GM23338 (cell line): ENCODE data around the gene KIAA1217. TPM values are rescaled to one million over a fixed set of nuclear protein-coding genes. Genes with fewer than 3 reads are reported as not detected.

Source experiments
- ATAC-seq: fragments of 200-7000 bp; cut with Tn5 transposase; 3 replicates; pipeline ENCODE4 v1.9.1; 2020
- DNase-seq: peaks from one replicate; pipeline ENCODE4 v3.0.0-alpha.2; 2015; ENCODE audit warnings: low spot score
- H2AFZ ChIP-seq: fragments of 200-600 bp; sonication (generic); 2 replicates; pipeline ENCODE4 v1.8.0; 2016; ENCODE audit warnings: antibody characterized with exemption, mild to moderate bottlenecking, moderate library complexity
- H3F3A ChIP-seq: fragments of 200-600 bp; sonication (generic); replicated peaks from 2 replicates; pipeline ENCODE4 v1.8.0; 2017; ENCODE audit warnings: antibody characterized with exemption, mixed run types, low read depth
- H3K27ac ChIP-seq: fragments of 200-600 bp; sonication (generic); 2 replicates; pipeline ENCODE4 v1.6.1; 2016; ENCODE audit warnings: low read depth
- H3K27me3 ChIP-seq: fragments of 200-600 bp; sonication (generic); 2 replicates; pipeline ENCODE4 v1.8.0; 2016; ENCODE audit warnings: mild to moderate bottlenecking, mixed run types, moderate library complexity; ENCODE audit not compliant: insufficient read depth
- H3K36me3 ChIP-seq: fragments of 200-600 bp; sonication (generic); 2 replicates; pipeline ENCODE4 v1.8.0; 2016; ENCODE audit warnings: mild to moderate bottlenecking; ENCODE audit not compliant: insufficient read depth
- H3K4me1 ChIP-seq: fragments of 200-600 bp; sonication (generic); 2 replicates; pipeline ENCODE4 v1.8.0; 2016; ENCODE audit warnings: mild to moderate bottlenecking, moderate library complexity; ENCODE audit not compliant: insufficient read depth
- H3K4me2 ChIP-seq: fragments of 200-600 bp; sonication (generic); 2 replicates; pipeline ENCODE4 v1.7.1; 2017; ENCODE audit warnings: mixed run types
- H3K4me3 ChIP-seq: fragments of 200-600 bp; sonication (generic); 2 replicates; pipeline ENCODE4 v1.6.1; 2016; ENCODE audit warnings: mixed run types
- H3K79me2 ChIP-seq: fragments of 200-600 bp; sonication (generic); replicated peaks from 2 replicates; pipeline ENCODE4 v1.8.0; 2017; ENCODE audit warnings: mild to moderate bottlenecking; ENCODE audit not compliant: insufficient read depth
- H3K9me2 ChIP-seq: fragments of 200-600 bp; sonication (generic); 2 replicates; pipeline ENCODE4 v1.8.0; 2017; ENCODE audit not compliant: insufficient read depth
- H4K20me1 ChIP-seq: fragments of 200-600 bp; sonication (generic); replicated peaks from 2 replicates; pipeline ENCODE4 v1.8.0; 2017; ENCODE audit warnings: mild to moderate bottlenecking; ENCODE audit not compliant: insufficient read depth
- H3K27ac Mint-ChIP-seq: 2 replicates; pipeline ENCODE4 v1.8.0; 2020; ENCODE audit warnings: inconsistent platforms, mild to moderate bottlenecking, moderate library complexity, mixed read lengths
- H3K27me3 Mint-ChIP-seq: 3 replicates; pipeline ENCODE4 v1.8.0; 2022; ENCODE audit warnings: low read depth, mild to moderate bottlenecking, moderate library complexity, mixed read lengths, inconsistent platforms; ENCODE audit not compliant: insufficient read depth, poor library complexity
- H3K36me3 Mint-ChIP-seq: 3 replicates; pipeline ENCODE4 v1.8.0; 2021; ENCODE audit warnings: low read depth, mild to moderate bottlenecking, inconsistent platforms, moderate library complexity, mixed read lengths
- H3K4me1 Mint-ChIP-seq: 3 replicates; pipeline ENCODE4 v1.8.0; 2020; ENCODE audit warnings: mild to moderate bottlenecking, inconsistent platforms, mixed read lengths
- H3K4me3 Mint-ChIP-seq: 3 replicates; pipeline ENCODE4 v1.8.0; 2021; ENCODE audit warnings: moderate library complexity, mild to moderate bottlenecking, inconsistent platforms, mixed read lengths
- H3K9me3 Mint-ChIP-seq: 3 replicates; pipeline ENCODE4 v1.8.0; 2020; ENCODE audit warnings: moderate library complexity, mild to moderate bottlenecking, inconsistent platforms, mixed read lengths
- CREB1 ChIP-seq: fragments of 250-450 bp; sonication (Bioruptor Pico); IDR thresholded peaks from 2 replicates; pipeline ENCODE4 v1.5.0; 2020; ENCODE audit warnings: low read depth, mild to moderate bottlenecking, moderate library complexity
- ETS1 ChIP-seq: IDR thresholded peaks from 2 replicates; pipeline ENCODE4 v1.6.1; 2016; ENCODE audit warnings: antibody characterized with exemption
- EZH2 ChIP-seq: fragments of 200-600 bp; sonication (generic); IDR thresholded peaks from one replicate; pipeline ENCODE4 v1.8.0; 2017; ENCODE audit warnings: antibody characterized with exemption, mild to moderate bottlenecking, low read depth; ENCODE audit not compliant: unreplicated experiment
- JUNB ChIP-seq: IDR thresholded peaks from one replicate; pipeline ENCODE4 v1.6.1; 2016; ENCODE audit warnings: antibody characterized with exemption; ENCODE audit not compliant: unreplicated experiment
- NANOG ChIP-seq: IDR thresholded peaks from 2 replicates; pipeline ENCODE4 v1.6.1; 2016; ENCODE audit warnings: antibody characterized with exemption, borderline replicate concordance
- ZNF114 ChIP-seq: fragments of 250-450 bp; sonication (Bioruptor Pico); IDR thresholded peaks from 2 replicates; pipeline ENCODE4 v1.5.0; 2020; ENCODE audit warnings: mild to moderate bottlenecking, moderate library complexity
- ZNF331 ChIP-seq: fragments of 250-450 bp; sonication (Bioruptor Pico); IDR thresholded peaks from 2 replicates; pipeline ENCODE4 v1.5.0; 2020; ENCODE audit warnings: low read depth, mild to moderate bottlenecking, moderate library complexity
- ZNF462 ChIP-seq: fragments of 250-450 bp; sonication (Bioruptor Pico); IDR thresholded peaks from 2 replicates; pipeline ENCODE4 v1.5.0; 2020; ENCODE audit warnings: mild to moderate bottlenecking, moderate library complexity
- polyA plus RNA-seq: library from polyadenylated mRNA; unstranded; fragments of >200 nt; fragmentation: Nextera tagmentation; extraction: Ambion mirVana; gene quantifications from 2 replicates; pipeline ENCODE4 v1.2.1, GENCODE V29; 2016
- total RNA-seq: library from RNA; depleted of rRNA; stranded (reverse); fragments of >200 nt; shearing (Covaris generic); gene quantifications from 2 replicates; pipeline ENCODE4 v1.2.3, GENCODE V29; 2014

The KIAA1217 gene
- total and polyA plus RNA-seq, 2 experiments from 2014 or later, result 6.4 to 9.1 TPM

- TF ChIP-seq ZNF462 (CRISPR knock-in tag), result no peak
These were observed 196.7 kb downstream of the KIAA1217 start (continued) for GRCh38 chr10:24405635-24406034.

GRCh38 chr10:24406809-24407483 lies 198.0 kb downstream of the KIAA1217 start:
- Mint-ChIP-seq H3K9me3 (no peaks in the 10 kb centered on the region), H3K4me3 (no peak overlapping the region), H3K27me3 (peaks cover 3% of the 10 kb centered on the region), H3K4me1 (peaks cover 5% of the 10 kb centered on the region; the same call in 1 of the 3 replicates), H3K27ac (no peak overlapping the region), H3K36me3 (no peaks in the 10 kb centered on the region)
- Histone ChIP-seq H3K9me2 (no peaks in the 10 kb centered on the region), H3K4me3 (no peak overlapping the region), H4K20me1 (no peaks in the 10 kb centered on the region; the same call in 1 of the 2 replicates), H3K4me2 (no peak overlapping the region), H2AFZ (no peak overlapping the region), H3K36me3 (no peaks in the 10 kb centered on the region), H3F3A (no peaks in the 10 kb centered on the region), H3K27me3 (no peaks in the 10 kb centered on the region; the same call in 1 of the 2 replicates), H3K79me2 (no peaks in the 10 kb centered on the region), H3K27ac (no peak overlapping the region), H3K4me1 (no peaks in the 10 kb centered on the region)
- DNase-seq (no peak), ATAC-seq (no peak)
- TF ChIP-seq ETS1, result no peak
- TF ChIP-seq NANOG, result no peak
- TF ChIP-seq ZNF462 (CRISPR knock-in tag), result no peak
- TF ChIP-seq EZH2, result no peak
- no peak for TF ChIP-seq ZNF331 (CRISPR knock-in tag)
- TF ChIP-seq CREB1, result no peak
- TF ChIP-seq JUNB, result no peak
- no peak for TF ChIP-seq ZNF114 (CRISPR knock-in tag)
